Smooth muscle cell (in vitro differentiated cells): ENCODE data around the gene CHRNA5. TPM values are rescaled to one million over a fixed set of nuclear protein-coding genes. Genes with fewer than 3 reads are reported as not detected.
"Not testable (repeated sequence)": the region's sequence is repeated elsewhere in the genome, so short reads cannot be mapped to it uniquely, and the experiment has no call there.

Experiments
- DNase-seq: peaks from one replicate; lab custom pipeline; 2025; ENCODE audit not compliant: unreplicated experiment; lab: John Stamatoyannopoulos, UW
- H2AFZ ChIP-seq: fragments of 200-600 bp; sonication (generic); 2 replicates; pipeline ENCODE4 v1.6.0; 2016; ENCODE audit warnings: antibody characterized with exemption, low read depth, mild to moderate bottlenecking
- H3F3A ChIP-seq: fragments of 200-600 bp; sonication (generic); 2 replicates; pipeline ENCODE4 v1.6.0; 2017; ENCODE audit warnings: antibody characterized with exemption, low read depth
- H3K27ac ChIP-seq: fragments of 200-600 bp; sonication (generic); 2 replicates; pipeline ENCODE4 v1.5.1; 2016; ENCODE audit warnings: low read depth, mild to moderate bottlenecking
- H3K27me3 ChIP-seq: fragments of 200-600 bp; sonication (generic); 2 replicates; pipeline ENCODE4 v1.6.1; 2016; ENCODE audit warnings: low read depth, mild to moderate bottlenecking
- H3K36me3 ChIP-seq: fragments of 200-600 bp; sonication (generic); 2 replicates; pipeline ENCODE4 v1.5.1; 2016; ENCODE audit warnings: low read depth
- H3K4me1 ChIP-seq: fragments of 200-600 bp; sonication (generic); 2 replicates; pipeline ENCODE4 v1.5.1; 2016; ENCODE audit warnings: low read depth
- H3K4me2 ChIP-seq: fragments of 200-600 bp; sonication (generic); 2 replicates; pipeline ENCODE4 v1.6.0; 2016; ENCODE audit warnings: mild to moderate bottlenecking
- H3K4me3 ChIP-seq: fragments of 200-600 bp; sonication (generic); 2 replicates; pipeline ENCODE4 v1.5.1; 2016; ENCODE audit warnings: mild to moderate bottlenecking
- H3K79me2 ChIP-seq: fragments of 200-600 bp; sonication (generic); 2 replicates; pipeline ENCODE4 v1.6.0; 2016; ENCODE audit warnings: low read depth, mild to moderate bottlenecking
- H3K9ac ChIP-seq: fragments of 200-600 bp; sonication (generic); 2 replicates; pipeline ENCODE4 v1.6.0; 2016; ENCODE audit warnings: low read depth
- H3K9me3 ChIP-seq: fragments of 200-600 bp; sonication (generic); replicated peaks from 2 replicates; pipeline ENCODE4 v1.5.1; 2016; ENCODE audit warnings: low read depth
- H4K20me1 ChIP-seq: fragments of 200-600 bp; sonication (generic); 2 replicates; pipeline ENCODE4 v1.6.0; 2016; ENCODE audit warnings: low read depth
- WGBS: methylation state at CpG from one replicate; pipeline ENCODE4 v1.1.7; 2016; ENCODE audit warnings: low lambda C conversion rate; 5-methylcytosine and 5-hydroxymethylcytosine counted together
- polyA plus RNA-seq: library from polyadenylated mRNA; unstranded; fragments of >200 nt; fragmentation: Nextera tagmentation; extraction: Ambion mirVana; gene quantifications from 2 replicates; pipeline ENCODE4 v1.2.1, GENCODE V29; 2016
- total RNA-seq: library from RNA; depleted of rRNA; stranded (reverse); fragments of >200 nt; gene quantifications from 2 replicates; pipeline ENCODE4 v1.2.3, GENCODE V29; 2014
- TF ChIP-seq, protein P1 (sequence below): fragments of 200-600 bp; sonication (generic); IDR thresholded peaks from 2 replicates; pipeline ENCODE4 v1.5.1; 2017; ENCODE audit warnings: borderline replicate concordance, mild to moderate bottlenecking, antibody characterized with exemption; ENCODE audit not compliant: insufficient read depth, poor library complexity, severe bottlenecking

The CHRNA5 gene
- total and polyA plus RNA-seq, 2 experiments from 2014 or later = 0.85 to 2.4 TPM

DNA sequence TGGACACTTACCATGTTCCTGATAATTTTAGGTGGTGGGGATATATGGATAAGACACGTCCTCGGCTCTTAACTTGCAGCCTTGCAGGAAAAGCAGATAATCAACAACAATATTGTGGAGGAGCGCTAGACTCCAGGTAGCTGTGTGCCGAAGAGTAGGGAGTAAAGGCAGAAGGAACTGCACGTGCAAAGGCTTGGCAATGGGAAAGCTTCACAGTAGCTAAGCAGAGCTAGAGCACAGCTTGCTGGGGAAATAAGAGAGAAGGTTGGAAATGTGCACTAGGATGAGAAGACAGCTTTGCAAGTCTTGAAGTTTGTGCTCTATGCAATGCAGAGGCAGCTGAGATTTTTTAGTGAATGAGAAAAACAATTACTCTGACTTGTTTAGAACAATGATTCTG lies 12.7 kb upstream of the CHRNA5 start:
- peaks cover 15% of the 10 kb centered on the region for H3F3A ChIP-seq
- TF ChIP-seq, protein P1, sequence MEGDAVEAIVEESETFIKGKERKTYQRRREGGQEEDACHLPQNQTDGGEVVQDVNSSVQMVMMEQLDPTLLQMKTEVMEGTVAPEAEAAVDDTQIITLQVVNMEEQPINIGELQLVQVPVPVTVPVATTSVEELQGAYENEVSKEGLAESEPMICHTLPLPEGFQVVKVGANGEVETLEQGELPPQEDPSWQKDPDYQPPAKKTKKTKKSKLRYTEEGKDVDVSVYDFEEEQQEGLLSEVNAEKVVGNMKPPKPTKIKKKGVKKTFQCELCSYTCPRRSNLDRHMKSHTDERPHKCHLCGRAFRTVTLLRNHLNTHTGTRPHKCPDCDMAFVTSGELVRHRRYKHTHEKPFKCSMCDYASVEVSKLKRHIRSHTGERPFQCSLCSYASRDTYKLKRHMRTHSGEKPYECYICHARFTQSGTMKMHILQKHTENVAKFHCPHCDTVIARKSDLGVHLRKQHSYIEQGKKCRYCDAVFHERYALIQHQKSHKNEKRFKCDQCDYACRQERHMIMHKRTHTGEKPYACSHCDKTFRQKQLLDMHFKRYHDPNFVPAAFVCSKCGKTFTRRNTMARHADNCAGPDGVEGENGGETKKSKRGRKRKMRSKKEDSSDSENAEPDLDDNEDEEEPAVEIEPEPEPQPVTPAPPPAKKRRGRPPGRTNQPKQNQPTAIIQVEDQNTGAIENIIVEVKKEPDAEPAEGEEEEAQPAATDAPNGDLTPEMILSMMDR = no peak
- no peak overlapping the region for H2AFZ ChIP-seq
- H3K4me2 ChIP-seq = no peak overlapping the region
- no peaks in the 10 kb centered on the region for H3K79me2 ChIP-seq
- peaks cover 21% of the 10 kb centered on the region for H3K36me3 ChIP-seq
- H3K9me3 ChIP-seq = no peaks in the 10 kb centered on the region
- 85% methylated on average over 5 of the region's 5 CpGs for WGBS
- no peak overlapping the region for H3K9ac ChIP-seq
- no peaks in the 10 kb centered on the region for H3K4me1 ChIP-seq
- no peak overlapping the region for H3K4me3 ChIP-seq
- DNase-seq = no peak
- H3K27ac ChIP-seq = no peak overlapping the region
- no peaks in the 10 kb centered on the region for H4K20me1 ChIP-seq
- no peaks in the 10 kb centered on the region for H3K27me3 ChIP-seq

GRCh38 chr15:78560201-78560600 lies 5.1 kb upstream of the CHRNA5 start:
- DNase-seq, H3K9me3 ChIP-seq, H3K4me2 ChIP-seq, H3F3A ChIP-seq, H3K9ac ChIP-seq, H3K36me3 ChIP-seq, H3K79me2 ChIP-seq, H4K20me1 ChIP-seq, H2AFZ ChIP-seq, H3K27ac ChIP-seq, H3K27me3 ChIP-seq, H3K4me1 ChIP-seq, H3K4me3 ChIP-seq: not testable (repeated sequence)
- 91% methylated on average over 10 of the region's 10 CpGs for WGBS

GRCh38 chr15:78561490-78561889 lies 3.8 kb upstream of the CHRNA5 start:
- no peak overlapping the region for H3K27ac ChIP-seq
- H3K4me3 ChIP-seq = no peak overlapping the region
- H2AFZ ChIP-seq = no peak overlapping the region
- WGBS = 81% methylated on average over 5 of the region's 5 CpGs
- no peak overlapping the region for H3K9ac ChIP-seq
- H3F3A ChIP-seq = no peaks in the 10 kb centered on the region
- DNase-seq = no peak
- TF ChIP-seq, protein P1 = no peak
- H4K20me1 ChIP-seq = no peaks in the 10 kb centered on the region
- no peaks in the 10 kb centered on the region for H3K79me2 ChIP-seq
- no peaks in the 10 kb centered on the region for H3K9me3 ChIP-seq
- peaks cover 7% of the 10 kb centered on the region for H3K27me3 ChIP-seq
- H3K4me2 ChIP-seq = no peak overlapping the region
- H3K36me3 ChIP-seq = no peaks in the 10 kb centered on the region
- no peaks in the 10 kb centered on the region for H3K4me1 ChIP-seq

DNA sequence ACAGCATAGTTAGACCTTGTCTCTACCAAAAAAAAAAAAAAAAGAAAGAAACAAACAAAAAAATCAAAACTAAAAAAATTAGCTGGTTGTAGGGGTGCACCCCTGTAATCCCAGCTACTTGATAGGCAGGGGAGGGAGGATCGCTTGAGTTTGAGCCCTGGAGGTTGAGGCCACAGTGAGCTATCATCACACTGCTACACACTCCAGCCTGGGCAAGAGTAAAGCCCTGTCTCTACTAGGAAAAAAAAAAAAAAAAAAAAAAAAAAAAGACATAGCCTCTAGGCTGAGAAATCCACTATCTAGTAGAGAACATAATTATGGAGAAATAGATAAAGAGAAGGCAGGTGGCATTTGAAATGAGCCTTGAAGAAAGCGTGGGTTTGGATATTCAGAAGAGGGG lies 2.2 kb upstream of the CHRNA5 start:
- no peak overlapping the region for H3K9ac ChIP-seq
- H4K20me1 ChIP-seq = no peaks in the 10 kb centered on the region
- DNase-seq = no peak
- no peaks in the 10 kb centered on the region for H3K36me3 ChIP-seq
- H3K79me2 ChIP-seq = no peaks in the 10 kb centered on the region
- no peaks in the 10 kb centered on the region for H3K4me1 ChIP-seq
- H3K27ac ChIP-seq = no peak overlapping the region
- no peak overlapping the region for H2AFZ ChIP-seq
- TF ChIP-seq, protein P1 = no peak
- H3F3A ChIP-seq = no peaks in the 10 kb centered on the region
- peaks cover 10% of the 10 kb centered on the region for H3K27me3 ChIP-seq
- no peak overlapping the region for H3K4me2 ChIP-seq
- no peaks in the 10 kb centered on the region for H3K9me3 ChIP-seq
- WGBS = 87% methylated on average over 2 of the region's 2 CpGs
- no peak overlapping the region for H3K4me3 ChIP-seq
